Lower leg skin (tissue), 4 donors: ENCODE data around the gene IGDCC3. TPM values are rescaled to one million over a fixed set of nuclear protein-coding genes. Genes with fewer than 3 reads are reported as not detected.
"Not testable (repeated sequence)": the region's sequence is repeated elsewhere in the genome, so short reads cannot be mapped to it uniquely, and the experiment has no call there.

ENCODE experiments used
- DNase-seq, 2 donors: peaks; one replicate each; pipeline ENCODE4 v3.0.0-alpha.2; 2019; ENCODE audit warnings: low spot score in 2 of 2
- H3K4me3 ChIP-seq: fragments of 200-600 bp; sonication (generic); 2 replicates; pipeline ENCODE4 v1.5.1; 2017; ENCODE audit warnings: mild to moderate bottlenecking, low read depth; ENCODE audit not compliant: poor library complexity, severe bottlenecking
- POLR2A ChIP-seq, 2 donors: fragments of 450-650 bp; IDR thresholded peaks; one replicate each; pipeline ENCODE4 v1.6.1; 2016 to 2017; ENCODE audit warnings: antibody characterized with exemption in 2 of 2, mild to moderate bottlenecking in 1 of 2, moderate library complexity in 1 of 2
- WGBS, 2 donors: methylation state at CpG; one replicate each; pipeline ENCODE4 v1.1.5; 2018; 5-methylcytosine and 5-hydroxymethylcytosine counted together
- intact Hi-C: fragments of 100-400 bp; cut with DNase I; formaldehyde crosslinking; loops from one replicate; pipeline ENCODE4 v1.15.0; 2023; ENCODE audit warnings: low total_unique reads
- total RNA-seq, 4 donors: library from RNA; depleted of rRNA; stranded (reverse); fragments of >200 nt; gene quantifications; one replicate each; pipeline ENCODE4 v1.1.0, GENCODE V29; 2016
- TF ChIP-seq, protein P1 (sequence below), 3 donors: fragments of 450-650 bp; IDR thresholded peaks; one replicate each; pipeline ENCODE4 v1.5.1; 2016; ENCODE audit warnings: antibody characterized with exemption in 3 of 3, mild to moderate bottlenecking in 3 of 3, moderate library complexity in 2 of 3

Gene IGDCC3
- total RNA-seq, 4 donors from 2014 or later: not detected

DNA sequence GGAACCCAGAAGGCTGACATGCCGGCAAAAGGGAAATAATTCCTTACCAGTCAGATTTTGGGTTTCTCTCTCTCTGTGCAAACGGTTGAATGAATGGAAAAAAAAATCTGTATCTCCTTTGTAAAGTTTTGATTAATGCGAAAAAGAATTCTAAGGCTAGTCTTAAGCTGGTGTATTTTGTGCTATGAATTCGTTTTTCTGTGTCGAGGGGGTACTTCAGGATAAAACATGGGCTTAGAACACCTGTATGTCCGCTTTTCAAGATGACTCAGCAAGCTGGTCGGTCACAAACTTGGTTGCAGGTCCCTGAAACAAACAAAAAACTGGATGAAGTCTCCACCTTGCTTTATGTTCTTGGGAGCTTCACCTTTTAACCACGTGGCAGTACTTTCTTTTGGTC is 28.5 kb downstream of the IGDCC3 start:
- DNase-seq: no peak
- H3K4me3 ChIP-seq: no peak overlapping the region
- no peak for TF ChIP-seq POLR2A (IDR thresholded peaks at IDR 0.05)
- intact Hi-C loops: no loop called here
- 68 to 71% methylated on average over 8 of the region's 8 CpGs for WGBS, 2 donors

DNA sequence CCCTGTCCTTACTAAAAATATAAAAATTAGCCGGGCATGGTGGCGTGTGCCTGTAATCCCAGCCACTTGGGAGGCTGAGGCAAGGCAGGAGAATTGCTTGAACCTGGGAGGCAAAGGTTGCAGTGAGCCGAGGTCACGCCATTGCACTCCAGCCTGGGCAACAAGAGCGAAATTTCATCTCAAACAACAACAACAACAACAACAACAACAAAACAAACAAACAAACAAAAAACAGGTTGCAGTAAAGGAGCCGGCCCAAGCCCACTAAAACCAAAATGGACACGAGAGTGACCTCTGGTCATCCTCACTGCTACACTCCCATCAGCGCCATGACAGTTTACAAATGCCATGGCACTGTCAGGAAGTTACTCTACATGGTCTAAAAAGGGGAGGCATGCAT is 30.0 kb downstream of the IGDCC3 start:
- WGBS, 2 donors: 80 to 89% methylated on average over 8 of the region's 8 CpGs
- DNase-seq, H3K4me3 ChIP-seq, intact Hi-C loops: not testable (repeated sequence)

DNA sequence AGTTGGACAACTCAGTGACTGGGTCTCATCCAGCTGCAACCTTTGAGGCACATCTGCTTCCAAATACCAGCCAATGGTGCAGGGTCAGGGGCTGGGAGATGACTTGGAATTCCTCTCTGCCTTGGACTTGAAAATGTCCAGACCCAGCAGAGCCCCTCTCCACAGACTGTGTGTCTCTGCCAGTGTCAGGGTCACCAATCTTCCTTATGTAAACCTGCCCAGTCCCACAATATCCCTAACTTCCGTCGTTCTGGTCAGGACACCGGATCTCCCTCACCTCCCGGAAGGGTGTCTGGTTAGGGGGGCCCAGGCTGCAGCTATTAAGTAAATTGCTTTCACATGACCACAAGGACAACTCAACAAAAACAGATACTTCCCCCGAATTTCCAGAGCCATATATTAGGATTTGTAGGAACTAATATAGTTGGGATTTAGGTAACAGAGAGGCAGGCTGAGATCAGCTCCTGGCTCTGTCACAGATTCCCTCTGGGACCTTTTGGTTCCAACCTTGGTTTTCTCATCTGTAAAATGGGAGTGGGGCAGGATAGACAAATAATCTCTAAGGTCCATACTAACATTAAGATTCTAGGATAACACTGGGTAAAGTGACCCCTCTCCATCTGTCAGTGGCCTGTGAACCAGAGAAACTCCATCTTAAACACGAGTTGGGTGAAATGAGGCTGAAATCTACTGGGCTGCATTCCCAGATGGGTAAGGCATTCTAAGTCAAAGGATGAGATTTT is 30.8 kb downstream of the IGDCC3 start:
- H3K4me3 ChIP-seq: no peak overlapping the region
- no peak for DNase-seq
- intact Hi-C loops: no loop called here
- 64 to 66% methylated on average over 6 of the region's 6 CpGs for WGBS, 2 donors
- no peak for TF ChIP-seq POLR2A (IDR thresholded peaks at IDR 0.05)
- TF ChIP-seq, protein P1, sequence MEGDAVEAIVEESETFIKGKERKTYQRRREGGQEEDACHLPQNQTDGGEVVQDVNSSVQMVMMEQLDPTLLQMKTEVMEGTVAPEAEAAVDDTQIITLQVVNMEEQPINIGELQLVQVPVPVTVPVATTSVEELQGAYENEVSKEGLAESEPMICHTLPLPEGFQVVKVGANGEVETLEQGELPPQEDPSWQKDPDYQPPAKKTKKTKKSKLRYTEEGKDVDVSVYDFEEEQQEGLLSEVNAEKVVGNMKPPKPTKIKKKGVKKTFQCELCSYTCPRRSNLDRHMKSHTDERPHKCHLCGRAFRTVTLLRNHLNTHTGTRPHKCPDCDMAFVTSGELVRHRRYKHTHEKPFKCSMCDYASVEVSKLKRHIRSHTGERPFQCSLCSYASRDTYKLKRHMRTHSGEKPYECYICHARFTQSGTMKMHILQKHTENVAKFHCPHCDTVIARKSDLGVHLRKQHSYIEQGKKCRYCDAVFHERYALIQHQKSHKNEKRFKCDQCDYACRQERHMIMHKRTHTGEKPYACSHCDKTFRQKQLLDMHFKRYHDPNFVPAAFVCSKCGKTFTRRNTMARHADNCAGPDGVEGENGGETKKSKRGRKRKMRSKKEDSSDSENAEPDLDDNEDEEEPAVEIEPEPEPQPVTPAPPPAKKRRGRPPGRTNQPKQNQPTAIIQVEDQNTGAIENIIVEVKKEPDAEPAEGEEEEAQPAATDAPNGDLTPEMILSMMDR (IDR thresholded peaks at IDR 0.05): no peak

GRCh38 chr15:65344914-65345275 is 32.9 kb downstream of the IGDCC3 start:
- no peak overlapping the region for H3K4me3 ChIP-seq
- no peak for DNase-seq
- WGBS, 2 donors: 52 to 57% methylated on average over 2 of the region's 2 CpGs
- intact Hi-C loops: no loop called here
- TF ChIP-seq, protein P1 (IDR thresholded peaks at IDR 0.05): no peak
- no peak for TF ChIP-seq POLR2A (IDR thresholded peaks at IDR 0.05)

DNA sequence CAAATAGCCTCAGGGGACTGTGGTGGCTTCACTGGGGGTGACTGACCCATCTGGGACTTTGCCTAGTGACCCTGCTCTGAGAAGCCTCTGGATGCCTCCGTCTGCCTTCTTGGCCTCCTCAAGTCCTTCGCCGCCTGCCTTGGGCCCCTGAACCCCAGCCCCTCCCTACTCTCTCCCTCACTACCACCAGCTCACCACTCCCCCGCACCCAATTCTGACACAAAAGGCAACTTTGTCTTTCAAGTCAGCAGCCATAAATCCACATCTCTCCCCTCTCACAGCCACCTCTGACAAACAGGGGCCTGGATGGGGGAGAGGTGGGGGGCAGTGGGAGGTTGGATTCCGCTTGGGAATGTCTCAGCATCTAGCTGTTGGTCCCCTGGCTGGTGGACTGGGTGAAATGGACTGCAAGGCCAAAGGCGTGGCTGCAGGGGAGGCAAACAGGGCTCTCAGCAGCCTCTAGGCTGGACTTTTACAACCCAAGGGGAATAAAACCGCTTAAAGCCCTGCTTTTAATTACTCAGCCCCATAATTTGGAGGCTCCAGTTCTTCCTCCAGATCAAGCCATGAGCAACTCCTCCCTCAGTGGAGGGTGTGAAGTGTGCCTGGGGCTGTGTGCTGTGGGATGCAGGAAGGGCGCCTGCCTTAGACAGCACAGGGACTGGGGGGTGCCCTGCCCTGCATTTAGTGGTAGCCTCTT is 33.4 kb downstream of the IGDCC3 start:
- no peak overlapping the region for H3K4me3 ChIP-seq
- no peak for DNase-seq
- TF ChIP-seq POLR2A (IDR thresholded peaks at IDR 0.05): no peak
- TF ChIP-seq, protein P1 (IDR thresholded peaks at IDR 0.05): no peak
- 79 to 86% methylated on average over 8 of the region's 8 CpGs for WGBS, 2 donors
- intact Hi-C loops: no loop called here

DNA sequence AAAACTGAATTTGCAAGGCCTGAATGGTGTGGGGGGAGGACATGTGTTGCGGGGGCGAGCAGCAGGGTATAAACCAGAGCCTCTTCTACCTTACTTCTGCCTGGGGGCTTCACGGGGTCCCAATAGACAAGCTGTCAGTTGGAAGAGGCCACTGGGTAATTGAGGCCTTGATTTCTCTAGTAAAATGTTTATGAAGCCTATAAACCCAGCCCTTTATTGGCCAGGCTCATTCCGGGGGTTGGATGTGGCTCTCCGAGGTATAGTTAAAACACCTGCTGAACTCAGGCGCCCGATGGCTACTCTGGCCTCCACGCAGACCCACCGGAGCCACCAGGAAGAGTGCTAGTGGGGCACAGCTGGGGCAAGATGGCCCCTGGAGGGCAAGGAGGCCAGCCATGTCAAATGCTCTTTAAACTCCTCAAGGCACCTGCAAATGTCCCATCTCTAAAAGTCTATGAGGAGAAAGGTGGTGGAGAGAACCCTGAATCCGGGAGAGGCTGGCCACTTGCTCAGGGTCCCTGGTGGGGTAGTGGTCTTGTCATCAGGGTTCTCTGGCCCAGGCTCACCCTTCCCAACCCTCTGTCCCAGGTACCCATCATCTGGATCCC is 34.3 kb downstream of the IGDCC3 start:
- intact Hi-C loops: no loop called here
- WGBS, 2 donors: 86 to 87% methylated on average over 5 to 10 of the region's 10 CpGs
- TF ChIP-seq, protein P1 (IDR thresholded peaks at IDR 0.05): no peak
- no peak for TF ChIP-seq POLR2A (IDR thresholded peaks at IDR 0.05)
- no peak for DNase-seq
- H3K4me3 ChIP-seq: no peak overlapping the region
